Upper lobe of right lung (tissue), 1 donor: ENCODE data around the gene SPPL2B. TPM values are rescaled to one million over a fixed set of nuclear protein-coding genes. Genes with fewer than 3 reads are reported as not detected.

Experiments used
- ATAC-seq: fragments of 200-7000 bp; cut with Tn5 transposase; one replicate; pipeline ENCODE4 v1.9.1; 2020; ENCODE audit warnings: mild to moderate bottlenecking, moderate library complexity
- DNase-seq: peaks from one replicate; pipeline ENCODE4 v3.0.0-alpha.2; 2020
- H3K27ac ChIP-seq: fragments of 200-600 bp; one replicate; pipeline ENCODE4 v1.8.0; 2022
- H3K27me3 ChIP-seq: fragments of 200-600 bp; one replicate; pipeline ENCODE4 v1.8.0; 2022; ENCODE audit warnings: mild to moderate bottlenecking
- H3K36me3 ChIP-seq: fragments of 200-600 bp; one replicate; pipeline ENCODE4 v1.8.0; 2022
- H3K4me1 ChIP-seq: fragments of 200-600 bp; one replicate; pipeline ENCODE4 v1.8.0; 2022
- H3K4me3 ChIP-seq: fragments of 200-600 bp; one replicate; pipeline ENCODE4 v1.8.0; 2022; ENCODE audit warnings: mild to moderate bottlenecking
- H3K9me3 ChIP-seq: fragments of 200-600 bp; one replicate; pipeline ENCODE4 v1.8.0; 2022
- CTCF ChIP-seq: fragments of 200-600 bp; IDR thresholded peaks from one replicate; pipeline ENCODE4 v1.8.0; 2022; ENCODE audit warnings: antibody characterized with exemption
- intact Hi-C: fragments of 100-400 bp; cut with DNase I; formaldehyde crosslinking; loops from one replicate; pipeline ENCODE4 v1.11.0; 2022
- total RNA-seq: library from RNA; stranded (reverse); fragmentation: NEBNext Ultra II Directional; extraction: Animal tissue kit (Norgen Biotek cat#: 25700); gene quantifications from one replicate; pipeline ENCODE4 v1.2.1, GENCODE V29; 2021
- donor health status: DM: no; HTN: yes; CAD: no; lungs with severe emphysema.

SPPL2B gene
- total RNA-seq, 1 donor from 2014 or later = 50.9 TPM

GRCh38 chr19:2318923-2319322 lies 9.6 kb upstream of the SPPL2B start:
- ATAC-seq (no peak), DNase-seq (no peak)
- Histone ChIP-seq H3K36me3 (peaks cover 16% of the 10 kb centered on the region), H3K9me3 (no peaks in the 10 kb centered on the region), H3K27me3 (no peaks in the 10 kb centered on the region), H3K4me1 (no peaks in the 10 kb centered on the region), H3K27ac (no peak overlapping the region), H3K4me3 (no peak overlapping the region)
- intact Hi-C loops = no loop called here
- TF ChIP-seq CTCF = no peak

- Histone ChIP-seq H3K4me1 (no peaks in the 10 kb centered on the region), H3K27ac (no peak overlapping the region), H3K36me3 (peaks cover 18% of the 10 kb centered on the region), H3K9me3 (no peaks in the 10 kb centered on the region), H3K4me3 (no peak overlapping the region), H3K27me3 (no peaks in the 10 kb centered on the region)
- ATAC-seq = no peak
- TF ChIP-seq CTCF = no peak
- no peak for DNase-seq
- intact Hi-C loops = no loop called here
These were observed 8.9 kb upstream of the SPPL2B start for GRCh38 chr19:2319551-2319950.

- ATAC-seq (no peak), DNase-seq (no peak)
- H3K27me3 ChIP-seq = no peaks in the 10 kb centered on the region
- H3K27ac ChIP-seq = no peak overlapping the region
- H3K9me3 ChIP-seq = no peaks in the 10 kb centered on the region
- no peaks in the 10 kb centered on the region for H3K4me1 ChIP-seq
- H3K4me3 ChIP-seq = no peak overlapping the region
- intact Hi-C loops = no loop called here
- TF ChIP-seq CTCF = no peak
- H3K36me3 ChIP-seq = peaks cover 23% of the 10 kb centered on the region
These were observed 8.4 kb upstream of the SPPL2B start for GRCh38 chr19:2320049-2320448.

- intact Hi-C loops = no loop called here
- Histone ChIP-seq H3K36me3 (peaks cover 29% of the 10 kb centered on the region), H3K9me3 (no peaks in the 10 kb centered on the region), H3K27ac (no peak overlapping the region), H3K4me3 (no peak overlapping the region), H3K4me1 (no peaks in the 10 kb centered on the region), H3K27me3 (no peaks in the 10 kb centered on the region)
- ATAC-seq (no peak), DNase-seq (no peak)
- no peak for TF ChIP-seq CTCF
These were observed 7.5 kb upstream of the SPPL2B start for GRCh38 chr19:2320939-2321338.

- ATAC-seq = no peak
- Histone ChIP-seq H3K27ac (no peak overlapping the region), H3K27me3 (no peaks in the 10 kb centered on the region), H3K4me3 (no peak overlapping the region), H3K9me3 (no peaks in the 10 kb centered on the region), H3K4me1 (peaks cover 2% of the 10 kb centered on the region), H3K36me3 (peaks cover 29% of the 10 kb centered on the region)
- TF ChIP-seq CTCF = no peak
- DNase-seq = no peak
- intact Hi-C loops = no loop called here
These were observed 6.8 kb upstream of the SPPL2B start for GRCh38 chr19:2321565-2322283.

GRCh38 chr19:2323707-2324106 lies 4.8 kb upstream of the SPPL2B start:
- intact Hi-C loops = no loop called here
- DNase-seq (no peak), ATAC-seq (no peak)
- peaks cover 29% of the 10 kb centered on the region for H3K36me3 ChIP-seq
- peaks cover 12% of the 10 kb centered on the region for H3K4me1 ChIP-seq
- no peak overlapping the region for H3K27ac ChIP-seq
- no peak for TF ChIP-seq CTCF
- no peak overlapping the region for H3K4me3 ChIP-seq
- H3K9me3 ChIP-seq = no peaks in the 10 kb centered on the region
- no peaks in the 10 kb centered on the region for H3K27me3 ChIP-seq
